Sigmoid colon (tissue), 4 donors: Measurements from ENCODE around the gene SPI1.

Experiments
- CTCF ChIP-seq, 4 experiments: fragments of 450-650 bp in 3 of 4; fragments of 200-600 bp in 1 of 4; IDR thresholded peaks; one replicate each; pipeline ENCODE4 v1.5.1; 2016 to 2019; ENCODE audit warnings: antibody characterized with exemption in 4 of 4, mild to moderate bottlenecking in 3 of 4, moderate library complexity in 2 of 4
- EP300 ChIP-seq, 4 donors: sonication (generic); formaldehyde crosslinking; IDR thresholded peaks; one replicate each; pipeline ENCODE4 v1.6.1; 2017; ENCODE audit warnings: antibody characterized with exemption in 4 of 4
- POLR2A ChIP-seq, 2 donors: fragments of 450-650 bp; IDR thresholded peaks; one replicate each; pipeline ENCODE4 v1.6.1; 2016; ENCODE audit warnings: antibody characterized with exemption in 2 of 2, mild to moderate bottlenecking in 2 of 2, moderate library complexity in 2 of 2
- POLR2AphosphoS5 ChIP-seq, 4 donors: sonication (generic); formaldehyde crosslinking; IDR thresholded peaks; one replicate each; pipeline ENCODE4 v1.6.1; 2017; ENCODE audit warnings: antibody characterized with exemption in 4 of 4

GRCh38 chr11:47391077-47391583 lies 12.8 kb upstream of the SPI1 start:
- TF ChIP-seq POLR2A (IDR thresholded peaks at IDR 0.05) (no peak), EP300 (IDR thresholded peaks at IDR 0.05) (no peak), CTCF (IDR thresholded peaks at IDR 0.05) (no peak), POLR2AphosphoS5 (IDR thresholded peaks at IDR 0.05) (peak in 1 of 4 donors; percentile 15)
